Measurements from ENCODE around the gene SMOC2. TPM values are rescaled to one million over a fixed set of nuclear protein-coding genes. Genes with fewer than 3 reads are reported as not detected.

Gene SMOC2
- total RNA-seq, 4 donors from 2014 or later = 10.7 to 14.9 (median 13.7) TPM

GRCh38 chr6:168590406-168590805 lies 149.4 kb downstream of the SMOC2 start:
- no peak for TF ChIP-seq POLR2A (IDR thresholded peaks at IDR 0.05)
- TF ChIP-seq, protein P1, sequence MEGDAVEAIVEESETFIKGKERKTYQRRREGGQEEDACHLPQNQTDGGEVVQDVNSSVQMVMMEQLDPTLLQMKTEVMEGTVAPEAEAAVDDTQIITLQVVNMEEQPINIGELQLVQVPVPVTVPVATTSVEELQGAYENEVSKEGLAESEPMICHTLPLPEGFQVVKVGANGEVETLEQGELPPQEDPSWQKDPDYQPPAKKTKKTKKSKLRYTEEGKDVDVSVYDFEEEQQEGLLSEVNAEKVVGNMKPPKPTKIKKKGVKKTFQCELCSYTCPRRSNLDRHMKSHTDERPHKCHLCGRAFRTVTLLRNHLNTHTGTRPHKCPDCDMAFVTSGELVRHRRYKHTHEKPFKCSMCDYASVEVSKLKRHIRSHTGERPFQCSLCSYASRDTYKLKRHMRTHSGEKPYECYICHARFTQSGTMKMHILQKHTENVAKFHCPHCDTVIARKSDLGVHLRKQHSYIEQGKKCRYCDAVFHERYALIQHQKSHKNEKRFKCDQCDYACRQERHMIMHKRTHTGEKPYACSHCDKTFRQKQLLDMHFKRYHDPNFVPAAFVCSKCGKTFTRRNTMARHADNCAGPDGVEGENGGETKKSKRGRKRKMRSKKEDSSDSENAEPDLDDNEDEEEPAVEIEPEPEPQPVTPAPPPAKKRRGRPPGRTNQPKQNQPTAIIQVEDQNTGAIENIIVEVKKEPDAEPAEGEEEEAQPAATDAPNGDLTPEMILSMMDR (IDR thresholded peaks at IDR 0.05) = no peak
- Histone ChIP-seq H3K27ac (no peak overlapping the region), H3K4me1 (no peaks in the 10 kb centered on the region), H3K36me3 (no peaks in the 10 kb centered on the region), H3K9me3 (no peaks in the 10 kb centered on the region), H3K27me3 (no peaks in the 10 kb centered on the region), H3K4me3 (no peak overlapping the region)
- no peak for DNase-seq

DNA sequence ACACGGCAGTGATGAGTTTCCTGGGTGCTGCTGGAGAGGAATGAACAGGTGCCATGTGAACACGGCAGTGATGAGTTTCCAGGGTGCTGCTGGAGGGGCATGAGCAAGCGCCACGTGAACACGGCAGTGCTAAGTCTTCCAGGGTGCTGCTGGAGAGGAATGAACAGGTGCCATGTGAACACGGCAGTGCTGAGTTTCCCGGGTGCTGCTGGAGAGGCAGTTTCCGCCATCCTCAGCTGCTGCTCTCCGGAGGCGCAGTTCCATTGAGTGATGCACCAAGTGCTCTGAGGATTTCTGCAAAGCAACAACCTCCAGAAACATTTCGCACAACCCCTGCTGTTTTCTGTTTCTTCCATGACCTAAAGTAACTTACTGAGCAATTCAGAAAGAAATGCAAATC lies 155.4 kb downstream of the SMOC2 start:
- Histone ChIP-seq H3K27me3 (no peaks in the 10 kb centered on the region), H3K4me1 (no peaks in the 10 kb centered on the region), H3K9me3 (no peaks in the 10 kb centered on the region), H3K4me3 (no peak overlapping the region), H3K36me3 (no peaks in the 10 kb centered on the region), H3K27ac (no peak overlapping the region)
- no peak for DNase-seq
- TF ChIP-seq POLR2A (IDR thresholded peaks at IDR 0.05) = no peak
- TF ChIP-seq, protein P1 (IDR thresholded peaks at IDR 0.05) = no peak

GRCh38 chr6:168597471-168597875 lies 156.5 kb downstream of the SMOC2 start:
- no peaks in the 10 kb centered on the region for H3K4me1 ChIP-seq
- no peak for DNase-seq
- no peak overlapping the region for H3K27ac ChIP-seq
- no peaks in the 10 kb centered on the region for H3K9me3 ChIP-seq
- no peaks in the 10 kb centered on the region for H3K27me3 ChIP-seq
- TF ChIP-seq POLR2A (IDR thresholded peaks at IDR 0.05) = no peak
- TF ChIP-seq, protein P1 (IDR thresholded peaks at IDR 0.05) = peak in 3 of 6 experiments; percentile 12 to 31 (median 18)
- H3K4me3 ChIP-seq = no peak overlapping the region
- H3K36me3 ChIP-seq = no peaks in the 10 kb centered on the region

GRCh38 chr6:168598251-168599117 lies 157.5 kb downstream of the SMOC2 start:
- H3K4me1 ChIP-seq = no peaks in the 10 kb centered on the region

GRCh38 chr6:168599118-168599494 lies 158.1 kb downstream of the SMOC2 start:
- DNase-seq = no peak
- no peaks in the 10 kb centered on the region for H3K36me3 ChIP-seq
- no peaks in the 10 kb centered on the region for H3K27me3 ChIP-seq
- TF ChIP-seq, protein P1 (IDR thresholded peaks at IDR 0.05) = no peak
- no peak for TF ChIP-seq POLR2A (IDR thresholded peaks at IDR 0.05)
- H3K27ac ChIP-seq = no peak overlapping the region
- no peak overlapping the region for H3K4me3 ChIP-seq
- no peaks in the 10 kb centered on the region for H3K9me3 ChIP-seq
- no peaks in the 10 kb centered on the region for H3K4me1 ChIP-seq

More at GRCh38 chr6:168598251-168599117, 157.5 kb downstream of the SMOC2 start:
- H3K27me3 ChIP-seq = no peaks in the 10 kb centered on the region
- no peak overlapping the region for H3K4me3 ChIP-seq
- H3K36me3 ChIP-seq = no peaks in the 10 kb centered on the region
- TF ChIP-seq POLR2A (IDR thresholded peaks at IDR 0.05) = no peak
- TF ChIP-seq, protein P1 (IDR thresholded peaks at IDR 0.05) = no peak
- no peak for DNase-seq
- no peaks in the 10 kb centered on the region for H3K9me3 ChIP-seq
- no peak overlapping the region for H3K27ac ChIP-seq

Data from Peyer's patch (tissue), 4 donors.